Measurements from ENCODE around the gene TAS2R9.

DNA sequence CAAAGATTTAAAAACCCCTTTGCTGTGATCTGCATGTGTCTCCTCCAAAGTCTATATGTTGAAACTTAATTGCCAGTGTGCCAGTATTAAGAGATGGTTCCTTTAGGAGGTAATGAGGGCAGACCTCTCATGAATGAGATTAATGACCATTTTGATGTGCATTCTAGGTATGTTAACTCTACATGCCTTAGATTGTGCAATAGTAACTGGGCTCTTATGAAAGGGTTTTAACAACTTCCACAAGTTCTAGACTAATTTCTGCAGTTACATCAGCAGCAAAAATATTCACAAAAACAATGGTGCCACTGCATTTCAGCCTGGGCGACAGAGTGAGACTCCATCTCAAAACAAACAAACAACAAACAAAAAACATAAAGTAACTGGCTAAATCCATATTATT, 20.0 kb upstream of the TAS2R9 start:
- TF ChIP-seq, protein P1, sequence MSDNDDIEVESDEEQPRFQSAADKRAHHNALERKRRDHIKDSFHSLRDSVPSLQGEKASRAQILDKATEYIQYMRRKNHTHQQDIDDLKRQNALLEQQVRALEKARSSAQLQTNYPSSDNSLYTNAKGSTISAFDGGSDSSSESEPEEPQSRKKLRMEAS (IDR thresholded peaks at IDR 0.05) = no peak
- TF ChIP-seq NBN (conservative IDR thresholded peaks at IDR 0.05) (no peak), NCOA1 (CRISPR knock-in tag; IDR thresholded peaks at IDR 0.05) (no peak), ZFX (CRISPR knock-in tag; IDR thresholded peaks at IDR 0.05; ENCODE audit: low read depth) (no peak), ZNF382 (CRISPR knock-in tag; IDR thresholded peaks at IDR 0.05; ENCODE audit: borderline replicate concordance) (no peak), ARID2 (CRISPR knock-in tag; IDR thresholded peaks at IDR 0.05; ENCODE audit: borderline replicate concordance) (no peak), HCFC1 (IDR thresholded peaks at IDR 0.05; ENCODE audit: low read depth, low read length) (no peak), ELF4 (CRISPR knock-in tag; IDR thresholded peaks at IDR 0.05; ENCODE audit: borderline replicate concordance) (no peak), NR3C1 (CRISPR knock-in tag; IDR thresholded peaks at IDR 0.05) (no peak), RFX5 (IDR thresholded peaks at IDR 0.05; ENCODE audit: low read depth, low read length) (no peak)
- TF ChIP-seq, protein P2, sequence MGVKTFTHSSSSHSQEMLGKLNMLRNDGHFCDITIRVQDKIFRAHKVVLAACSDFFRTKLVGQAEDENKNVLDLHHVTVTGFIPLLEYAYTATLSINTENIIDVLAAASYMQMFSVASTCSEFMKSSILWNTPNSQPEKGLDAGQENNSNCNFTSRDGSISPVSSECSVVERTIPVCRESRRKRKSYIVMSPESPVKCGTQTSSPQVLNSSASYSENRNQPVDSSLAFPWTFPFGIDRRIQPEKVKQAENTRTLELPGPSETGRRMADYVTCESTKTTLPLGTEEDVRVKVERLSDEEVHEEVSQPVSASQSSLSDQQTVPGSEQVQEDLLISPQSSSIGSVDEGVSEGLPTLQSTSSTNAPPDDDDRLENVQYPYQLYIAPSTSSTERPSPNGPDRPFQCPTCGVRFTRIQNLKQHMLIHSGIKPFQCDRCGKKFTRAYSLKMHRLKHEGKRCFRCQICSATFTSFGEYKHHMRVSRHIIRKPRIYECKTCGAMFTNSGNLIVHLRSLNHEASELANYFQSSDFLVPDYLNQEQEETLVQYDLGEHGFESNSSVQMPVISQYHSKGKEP (CRISPR knock-in tag; IDR thresholded peaks at IDR 0.05) = no peak
- TF ChIP-seq, protein P3, sequence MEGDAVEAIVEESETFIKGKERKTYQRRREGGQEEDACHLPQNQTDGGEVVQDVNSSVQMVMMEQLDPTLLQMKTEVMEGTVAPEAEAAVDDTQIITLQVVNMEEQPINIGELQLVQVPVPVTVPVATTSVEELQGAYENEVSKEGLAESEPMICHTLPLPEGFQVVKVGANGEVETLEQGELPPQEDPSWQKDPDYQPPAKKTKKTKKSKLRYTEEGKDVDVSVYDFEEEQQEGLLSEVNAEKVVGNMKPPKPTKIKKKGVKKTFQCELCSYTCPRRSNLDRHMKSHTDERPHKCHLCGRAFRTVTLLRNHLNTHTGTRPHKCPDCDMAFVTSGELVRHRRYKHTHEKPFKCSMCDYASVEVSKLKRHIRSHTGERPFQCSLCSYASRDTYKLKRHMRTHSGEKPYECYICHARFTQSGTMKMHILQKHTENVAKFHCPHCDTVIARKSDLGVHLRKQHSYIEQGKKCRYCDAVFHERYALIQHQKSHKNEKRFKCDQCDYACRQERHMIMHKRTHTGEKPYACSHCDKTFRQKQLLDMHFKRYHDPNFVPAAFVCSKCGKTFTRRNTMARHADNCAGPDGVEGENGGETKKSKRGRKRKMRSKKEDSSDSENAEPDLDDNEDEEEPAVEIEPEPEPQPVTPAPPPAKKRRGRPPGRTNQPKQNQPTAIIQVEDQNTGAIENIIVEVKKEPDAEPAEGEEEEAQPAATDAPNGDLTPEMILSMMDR (CRISPR knock-in tag; IDR thresholded peaks at IDR 0.05) = no peak
